WTC11 (cell line): ENCODE measurements around the gene SLC24A3. TPM values are rescaled to one million over a fixed set of nuclear protein-coding genes. Genes with fewer than 3 reads are reported as not detected.

ENCODE experiments used
- ATAC-seq: fragments of 200-7000 bp; cut with Tn5 transposase; 2 replicates; pipeline ENCODE4 v1.10.0; 2021; ENCODE audit warnings: mild to moderate bottlenecking, moderate library complexity
- CTCF ChIA-PET: fragments of 300-600 bp; sonication (Branson Sonifier 250); formaldehyde crosslinking; loops from one replicate; lab custom pipeline; 2021; ENCODE audit warnings: antibody characterized with exemption; lab: Charles Lee
- POLR2A ChIA-PET: fragments of 350-600 bp; sonication (Branson Sonifier 250); formaldehyde crosslinking; loops from one replicate; lab custom pipeline; 2021; ENCODE audit warnings: antibody characterized with exemption; lab: Charles Lee
- DNase-seq: peaks from one replicate; pipeline ENCODE4 v3.0.0; 2021; ENCODE audit warnings: low spot score
- H3K27ac Mint-ChIP-seq: 2 replicates; pipeline ENCODE4 v1.8.0; 2021; ENCODE audit warnings: mixed read lengths
- H3K27me3 Mint-ChIP-seq: 2 replicates; pipeline ENCODE4 v1.8.0; 2021; ENCODE audit warnings: low read depth, mild to moderate bottlenecking, moderate library complexity, mixed read lengths
- H3K36me3 Mint-ChIP-seq: 2 replicates; pipeline ENCODE4 v1.8.0; 2021; ENCODE audit warnings: mixed read lengths
- H3K4me1 Mint-ChIP-seq: 2 replicates; pipeline ENCODE4 v1.8.0; 2022; ENCODE audit warnings: mixed read lengths
- H3K4me3 Mint-ChIP-seq: 2 replicates; pipeline ENCODE4 v1.8.0; 2021; ENCODE audit warnings: mild to moderate bottlenecking, moderate library complexity, mixed read lengths
- H3K9me3 Mint-ChIP-seq: 2 replicates; pipeline ENCODE4 v1.8.0; 2021; ENCODE audit warnings: mixed read lengths
- ATF3 ChIP-seq: sonication (generic); formaldehyde crosslinking; conservative IDR thresholded peaks from 2 replicates; pipeline ENCODE4 v1.8.1; 2022; ENCODE audit warnings: mild to moderate bottlenecking, missing genetic modification reagents
- E2F4 ChIP-seq: sonication (generic); formaldehyde crosslinking; IDR thresholded peaks from 2 replicates; pipeline ENCODE4 v1.8.1; 2022; ENCODE audit warnings: low read depth, mild to moderate bottlenecking, moderate library complexity, missing genetic modification reagents, borderline replicate concordance
- EMX1 ChIP-seq: fragments of 250-450 bp; sonication (Bioruptor Pico); IDR thresholded peaks from 2 replicates; pipeline ENCODE4 v1.8.0; 2021; ENCODE audit warnings: mild to moderate bottlenecking
- JUN ChIP-seq: sonication (generic); formaldehyde crosslinking; IDR thresholded peaks from 2 replicates; pipeline ENCODE4 v1.8.0; 2023; ENCODE audit warnings: mild to moderate bottlenecking, missing genetic modification reagents
- NFE2L1 ChIP-seq: sonication (generic); formaldehyde crosslinking; IDR thresholded peaks from 2 replicates; pipeline ENCODE4 v1.8.1; 2023; ENCODE audit warnings: missing genetic modification reagents
- NFYB ChIP-seq: sonication (generic); formaldehyde crosslinking; conservative IDR thresholded peaks from 2 replicates; pipeline ENCODE4 v1.8.0; 2022; ENCODE audit warnings: low read depth, missing genetic modification reagents
- NR1H2 ChIP-seq: sonication (generic); formaldehyde crosslinking; IDR thresholded peaks from 2 replicates; pipeline ENCODE4 v1.9.0; 2021; ENCODE audit warnings: mild to moderate bottlenecking, moderate library complexity, missing genetic modification reagents
- NR2C2 ChIP-seq: sonication (generic); formaldehyde crosslinking; IDR thresholded peaks from 2 replicates; pipeline ENCODE4 v1.8.0; 2022; ENCODE audit warnings: mild to moderate bottlenecking, missing genetic modification reagents
- PRDM15 ChIP-seq: sonication (generic); formaldehyde crosslinking; IDR thresholded peaks from 2 replicates; pipeline ENCODE4 v1.8.0; 2022; ENCODE audit warnings: missing genetic modification reagents
- RELA ChIP-seq: sonication (generic); formaldehyde crosslinking; IDR thresholded peaks from 2 replicates; pipeline ENCODE4 v1.8.1; 2022; ENCODE audit warnings: missing genetic modification reagents, mild to moderate bottlenecking, borderline replicate concordance
- SMAD4 ChIP-seq: sonication (generic); formaldehyde crosslinking; IDR thresholded peaks from 2 replicates; pipeline ENCODE4 v1.8.0; 2022; ENCODE audit warnings: mild to moderate bottlenecking, missing genetic modification reagents
- SOX15 ChIP-seq: fragments of 250-450 bp; sonication (Bioruptor Pico); IDR thresholded peaks from 2 replicates; pipeline ENCODE4 v1.9.0; 2021; ENCODE audit warnings: mild to moderate bottlenecking
- STAT6 ChIP-seq: sonication (generic); formaldehyde crosslinking; conservative IDR thresholded peaks from 2 replicates; pipeline ENCODE4 v1.8.1; 2023; ENCODE audit warnings: mild to moderate bottlenecking, low read depth, missing genetic modification reagents, moderate library complexity
- TEAD1 ChIP-seq: sonication (generic); formaldehyde crosslinking; IDR thresholded peaks from 2 replicates; pipeline ENCODE4 v1.8.0; 2022; ENCODE audit warnings: mild to moderate bottlenecking, missing genetic modification reagents
- USF2 ChIP-seq: sonication (generic); formaldehyde crosslinking; IDR thresholded peaks from 2 replicates; pipeline ENCODE4 v1.8.1; 2023; ENCODE audit warnings: mild to moderate bottlenecking, missing genetic modification reagents, moderate library complexity
- ZNF138 ChIP-seq: sonication (generic); formaldehyde crosslinking; conservative IDR thresholded peaks from 2 replicates; pipeline ENCODE4 v1.8.1; 2022; ENCODE audit warnings: mild to moderate bottlenecking, moderate library complexity, missing genetic modification reagents
- ZNF317 ChIP-seq: sonication (generic); formaldehyde crosslinking; IDR thresholded peaks from 2 replicates; pipeline ENCODE4 v1.8.1; 2023; ENCODE audit warnings: low read depth, mild to moderate bottlenecking, moderate library complexity, missing genetic modification reagents, borderline replicate concordance
- ZNF425 ChIP-seq: fragments of 250-450 bp; sonication (Bioruptor Pico); conservative IDR thresholded peaks from 2 replicates; pipeline ENCODE4 v1.9.0; 2021; ENCODE audit warnings: mild to moderate bottlenecking
- ZSCAN18 ChIP-seq: fragments of 250-450 bp; sonication (Bioruptor Pico); IDR thresholded peaks from 2 replicates; pipeline ENCODE4 v2.1.2; 2022; ENCODE audit warnings: mild to moderate bottlenecking, moderate library complexity
- total RNA-seq: library from RNA; stranded (reverse); gene quantifications from 3 replicates; pipeline ENCODE4 v1.2.3, GENCODE V29; 2021
- TF ChIP-seq, protein P1 (sequence below): sonication (generic); formaldehyde crosslinking; IDR thresholded peaks from 2 replicates; pipeline ENCODE4 v1.8.0; 2023; ENCODE audit warnings: missing genetic modification reagents
- TF ChIP-seq, protein P2 (sequence below): sonication (generic); formaldehyde crosslinking; IDR thresholded peaks from 2 replicates; pipeline ENCODE4 v1.8.1; 2023; ENCODE audit warnings: mild to moderate bottlenecking, missing genetic modification reagents
- TF ChIP-seq, protein P3 (sequence below): sonication (generic); formaldehyde crosslinking; IDR thresholded peaks from 2 replicates; pipeline ENCODE4 v1.8.1; 2022; ENCODE audit warnings: mild to moderate bottlenecking, moderate library complexity, missing genetic modification reagents

The SLC24A3 gene
- total RNA-seq, 1 experiment from 2014 or later = 5.7 TPM

DNA sequence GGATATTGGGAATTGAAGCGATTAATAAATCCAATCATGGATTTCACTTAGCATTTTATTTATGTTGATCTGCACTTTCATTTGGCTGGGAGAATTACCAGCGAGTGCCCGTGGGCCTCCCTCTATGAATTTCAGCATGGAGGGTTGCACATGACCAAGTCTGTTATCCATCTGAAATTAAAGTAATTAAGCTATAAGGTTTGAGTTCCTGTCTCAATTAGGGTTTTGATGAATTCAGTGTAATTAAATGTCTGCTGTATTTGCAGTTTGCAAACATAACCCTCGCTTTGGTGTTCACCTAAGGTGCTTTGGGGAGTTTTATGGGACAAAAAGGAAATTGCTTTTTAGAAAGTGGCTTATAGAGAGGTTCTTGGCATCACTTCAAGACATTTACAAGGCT, 375.8 kb downstream of the SLC24A3 start (continued):
- TF ChIP-seq PRDM15 = no peak
- TF ChIP-seq, protein P1, sequence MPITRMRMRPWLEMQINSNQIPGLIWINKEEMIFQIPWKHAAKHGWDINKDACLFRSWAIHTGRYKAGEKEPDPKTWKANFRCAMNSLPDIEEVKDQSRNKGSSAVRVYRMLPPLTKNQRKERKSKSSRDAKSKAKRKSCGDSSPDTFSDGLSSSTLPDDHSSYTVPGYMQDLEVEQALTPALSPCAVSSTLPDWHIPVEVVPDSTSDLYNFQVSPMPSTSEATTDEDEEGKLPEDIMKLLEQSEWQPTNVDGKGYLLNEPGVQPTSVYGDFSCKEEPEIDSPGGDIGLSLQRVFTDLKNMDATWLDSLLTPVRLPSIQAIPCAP (CRISPR knock-in tag) = no peak
- TF ChIP-seq, protein P2, sequence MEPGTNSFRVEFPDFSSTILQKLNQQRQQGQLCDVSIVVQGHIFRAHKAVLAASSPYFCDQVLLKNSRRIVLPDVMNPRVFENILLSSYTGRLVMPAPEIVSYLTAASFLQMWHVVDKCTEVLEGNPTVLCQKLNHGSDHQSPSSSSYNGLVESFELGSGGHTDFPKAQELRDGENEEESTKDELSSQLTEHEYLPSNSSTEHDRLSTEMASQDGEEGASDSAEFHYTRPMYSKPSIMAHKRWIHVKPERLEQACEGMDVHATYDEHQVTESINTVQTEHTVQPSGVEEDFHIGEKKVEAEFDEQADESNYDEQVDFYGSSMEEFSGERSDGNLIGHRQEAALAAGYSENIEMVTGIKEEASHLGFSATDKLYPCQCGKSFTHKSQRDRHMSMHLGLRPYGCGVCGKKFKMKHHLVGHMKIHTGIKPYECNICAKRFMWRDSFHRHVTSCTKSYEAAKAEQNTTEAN = no peak
- no peak for TF ChIP-seq ATF3 (CRISPR knock-in tag)
- no peak for TF ChIP-seq USF2 (CRISPR knock-in tag)
- TF ChIP-seq NR1H2 (CRISPR knock-in tag) = no peak
- TF ChIP-seq ZSCAN18 = no peak
- TF ChIP-seq, protein P3, sequence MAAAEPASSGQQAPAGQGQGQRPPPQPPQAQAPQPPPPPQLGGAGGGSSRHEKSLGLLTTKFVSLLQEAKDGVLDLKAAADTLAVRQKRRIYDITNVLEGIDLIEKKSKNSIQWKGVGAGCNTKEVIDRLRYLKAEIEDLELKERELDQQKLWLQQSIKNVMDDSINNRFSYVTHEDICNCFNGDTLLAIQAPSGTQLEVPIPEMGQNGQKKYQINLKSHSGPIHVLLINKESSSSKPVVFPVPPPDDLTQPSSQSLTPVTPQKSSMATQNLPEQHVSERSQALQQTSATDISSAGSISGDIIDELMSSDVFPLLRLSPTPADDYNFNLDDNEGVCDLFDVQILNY = no peak
- no peak for TF ChIP-seq NR2C2 (CRISPR knock-in tag)
- no peak for TF ChIP-seq ZNF138

DNA sequence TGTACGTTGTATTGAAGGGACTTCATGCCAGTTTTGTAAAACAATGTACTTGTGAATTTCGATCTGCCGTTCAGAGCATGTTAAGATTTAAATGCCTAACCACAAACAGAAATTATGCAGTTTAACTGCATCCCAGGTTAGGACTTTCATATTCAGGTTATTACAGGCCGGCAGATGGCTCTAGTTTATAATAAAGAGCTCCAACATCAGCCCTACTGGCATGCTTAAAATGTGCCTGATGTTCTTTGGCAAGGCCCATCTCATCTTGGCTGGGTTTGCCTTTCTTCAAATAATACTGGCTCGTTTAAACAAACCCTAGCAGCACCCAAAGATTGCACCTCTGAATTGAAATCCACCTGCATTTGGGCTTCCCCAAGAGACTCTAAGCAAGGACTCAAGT, 376.3 kb downstream of the SLC24A3 start:
- ChIA-PET CTCF (interaction anchor here (0.8 to 1.8 kb wide), 2 partner anchors 11 to 40 kb away, joined by 3 to 5 read pairs; no protein-coding TSS in a partner anchor), POLR2A (no interaction called here)
- Mint-ChIP-seq H3K9me3 (peaks cover 12% of the 10 kb centered on the region), H3K27ac (no peak overlapping the region), H3K4me1 (peaks cover 10% of the 10 kb centered on the region), H3K27me3 (no peaks in the 10 kb centered on the region), H3K36me3 (0 out of 2 replicates have a peak, but pooled peaks cover 4% of the 10 kb centered on the region), H3K4me3 (no peak overlapping the region)
- DNase-seq = no peak
- no peak for ATAC-seq
- TF ChIP-seq JUN (CRISPR knock-in tag) = no peak
- no peak for TF ChIP-seq SMAD4 (CRISPR knock-in tag)
- no peak for TF ChIP-seq RELA
- TF ChIP-seq NFE2L1 (CRISPR knock-in tag) = no peak
- no peak for TF ChIP-seq EMX1 (CRISPR knock-in tag)
- TF ChIP-seq NFYB (CRISPR knock-in tag) = no peak
- TF ChIP-seq SOX15 = no peak
- no peak for TF ChIP-seq E2F4 (CRISPR knock-in tag)
- no peak for TF ChIP-seq ZNF317 (CRISPR knock-in tag)
- no peak for TF ChIP-seq ZNF425 (CRISPR knock-in tag)
- TF ChIP-seq STAT6 (CRISPR knock-in tag) = no peak
- TF ChIP-seq TEAD1 (CRISPR knock-in tag) = no peak
